HG03565 (cell line): ENCODE results near the gene CAMK1D.

Experiments
- ATAC-seq: cut with Tn5 transposase; IDR thresholded peaks from one replicate; pipeline ENCODE4 v1.9.1; 2021; ENCODE audit warnings: mild to moderate bottlenecking, moderate library complexity; ENCODE audit not compliant: unreplicated experiment

Gene CAMK1D

DNA sequence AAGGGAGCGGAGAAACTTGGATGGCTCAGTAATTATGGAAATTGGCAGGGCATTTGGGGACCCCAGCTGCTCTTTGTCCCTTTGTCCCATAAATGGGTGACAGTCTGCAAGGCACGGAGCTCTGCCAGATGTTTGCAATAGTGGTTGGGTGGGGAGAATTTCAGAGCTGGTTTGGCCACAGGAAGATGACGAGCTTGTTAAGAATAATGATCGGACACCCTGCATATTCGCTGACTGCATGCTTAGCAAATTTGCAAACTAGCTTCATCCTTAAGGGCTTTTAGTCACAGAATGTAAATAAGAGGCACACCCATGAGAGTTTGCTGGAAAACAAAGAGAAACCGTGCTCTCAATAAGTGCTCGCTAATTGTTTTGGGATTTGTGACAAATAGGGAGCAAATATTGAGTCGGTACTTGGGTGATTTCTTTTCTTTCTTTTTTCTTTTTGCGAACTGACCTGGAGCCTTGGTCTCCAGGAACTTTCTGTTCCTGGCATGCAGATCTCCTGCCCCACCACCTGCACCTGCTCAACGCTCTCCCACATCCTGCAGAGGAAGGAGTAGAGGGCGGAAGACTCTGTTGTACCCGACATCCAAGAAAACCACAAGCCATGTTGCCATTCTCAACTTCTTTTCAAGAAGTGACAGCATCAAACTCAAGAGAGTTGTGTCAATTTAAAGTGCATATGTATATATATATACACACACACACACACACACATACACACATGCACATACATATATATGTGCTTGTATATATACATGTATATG lies 238.9 kb downstream of the CAMK1D start:
- ATAC-seq: no peak

DNA sequence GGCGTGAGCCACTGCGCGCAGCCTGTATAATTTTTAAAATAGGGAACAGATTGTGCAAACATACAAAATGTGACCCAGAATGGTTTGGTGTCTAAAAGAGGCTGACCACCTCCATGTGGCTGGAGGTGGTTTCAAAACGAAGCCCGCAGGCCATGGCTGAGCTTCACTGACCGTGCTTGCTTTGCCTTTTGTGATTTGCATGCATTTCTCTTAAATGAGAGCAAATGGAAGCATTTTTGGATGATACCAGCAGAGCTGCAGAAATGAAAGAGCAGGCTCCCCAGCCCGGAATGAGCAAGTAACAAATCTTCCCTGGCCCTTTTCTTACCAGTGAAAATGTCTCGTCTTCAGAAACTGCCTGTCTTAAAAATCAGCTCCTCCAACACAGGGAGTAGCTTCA lies 239.9 kb downstream of the CAMK1D start:
- ATAC-seq: no peak

DNA sequence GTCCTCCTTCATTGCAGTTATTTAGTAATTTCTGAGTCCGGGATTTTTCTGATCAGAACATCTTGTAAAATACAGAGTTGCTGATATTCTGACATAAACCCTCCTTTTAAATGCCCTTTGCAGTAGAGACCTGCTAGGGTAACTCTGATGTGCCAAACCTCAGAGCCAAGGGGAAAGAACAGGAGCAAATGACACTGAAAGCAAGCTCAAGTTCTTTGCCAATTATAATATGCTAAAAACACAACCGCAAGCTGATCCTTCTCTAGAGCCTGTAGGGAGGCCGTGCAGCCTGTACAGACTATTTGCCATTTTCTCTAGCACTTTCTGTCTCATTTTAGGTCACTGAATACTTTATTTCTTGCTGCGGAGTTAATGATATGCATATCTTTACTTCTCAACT lies 240.4 kb downstream of the CAMK1D start:
- ATAC-seq: no peak

DNA sequence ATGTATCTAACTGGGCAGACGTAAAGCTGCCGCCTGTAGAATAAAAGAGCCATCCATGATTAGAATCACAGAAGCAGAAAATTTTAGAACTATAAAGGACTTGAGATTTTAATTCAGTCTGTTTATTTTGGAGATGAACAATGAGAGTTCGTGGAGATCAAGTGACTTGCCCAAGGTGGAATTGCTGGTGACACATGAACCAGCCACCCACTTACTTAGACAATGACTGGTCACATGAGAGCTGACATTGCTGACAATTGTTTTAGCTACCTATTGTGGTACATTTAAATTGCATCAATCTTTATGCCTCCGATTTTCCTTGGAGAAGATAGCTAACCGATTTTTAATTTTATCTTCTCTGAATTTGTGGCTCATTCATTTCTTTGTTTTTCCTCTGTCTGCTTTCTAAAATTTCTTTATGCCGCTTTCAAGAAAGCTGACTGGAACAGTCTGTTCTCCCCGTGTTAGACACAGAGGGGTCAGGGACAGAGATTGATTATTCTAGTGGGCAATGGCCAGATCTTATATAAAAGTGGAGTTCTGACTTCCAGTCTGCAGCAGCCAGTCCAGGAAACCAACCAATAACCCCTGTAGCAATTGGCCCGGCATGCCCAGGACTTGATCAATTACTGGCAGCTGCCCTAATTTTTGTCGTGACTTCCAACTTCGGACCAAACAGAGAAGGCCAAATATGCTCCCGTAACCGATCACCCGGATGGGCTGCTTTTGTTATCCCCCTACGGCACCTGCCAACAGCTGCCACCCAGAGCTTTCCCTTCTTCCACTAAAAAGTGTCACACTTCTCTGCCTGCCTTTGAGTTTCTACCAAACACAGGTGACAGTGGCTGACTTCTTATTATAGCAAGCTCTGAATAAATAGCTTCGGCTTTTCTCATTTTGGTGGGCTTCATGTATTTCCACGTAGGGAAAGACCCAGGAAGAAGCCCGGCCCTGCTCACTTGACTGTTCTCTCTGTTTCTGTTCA lies 241.6 kb downstream of the CAMK1D start:
- no peak for ATAC-seq

DNA sequence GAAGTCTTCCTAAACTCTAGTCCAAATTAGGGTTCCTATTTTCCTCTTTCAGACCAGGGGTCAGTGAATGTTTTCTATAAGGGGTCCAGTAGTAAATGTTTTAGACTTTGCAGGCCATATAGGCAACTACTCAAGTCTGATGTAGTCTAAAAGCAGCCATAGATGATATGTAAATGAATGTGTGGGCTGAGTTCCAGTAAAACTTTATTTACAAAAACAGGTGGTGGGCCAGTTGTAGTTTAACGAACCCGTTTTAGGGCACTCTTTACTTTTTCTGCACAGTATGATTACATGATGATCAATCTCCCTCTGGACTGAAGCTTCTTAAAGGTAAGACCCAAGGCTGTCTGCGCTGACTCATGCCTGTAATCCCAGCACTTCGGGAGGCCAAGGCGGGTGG lies 243.6 kb downstream of the CAMK1D start:
- no peak for ATAC-seq

DNA sequence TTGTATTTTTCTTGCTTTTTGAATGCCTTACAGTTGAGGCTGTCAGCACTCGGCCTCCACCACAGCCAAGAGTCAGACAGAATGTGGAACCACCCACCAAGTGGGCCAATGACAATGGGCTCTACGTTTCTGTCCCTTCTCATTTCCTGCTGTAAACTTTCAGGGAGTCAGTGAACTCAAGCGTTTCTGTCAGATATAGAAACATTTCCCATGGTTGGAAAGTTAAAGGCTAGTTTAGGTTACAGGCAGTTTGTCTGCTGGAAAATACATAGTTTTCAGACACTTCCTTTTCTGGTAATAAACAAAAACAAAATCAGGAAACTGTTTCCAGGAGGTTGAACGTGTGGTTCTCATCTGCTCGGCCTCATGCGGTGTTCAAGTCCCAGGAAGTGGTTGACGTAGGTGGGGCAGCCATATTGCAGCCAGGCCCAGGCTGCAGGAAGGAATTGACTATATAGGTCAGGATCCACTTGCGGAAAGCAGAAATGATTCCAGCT lies 245.1 kb downstream of the CAMK1D start:
- no peak for ATAC-seq

DNA sequence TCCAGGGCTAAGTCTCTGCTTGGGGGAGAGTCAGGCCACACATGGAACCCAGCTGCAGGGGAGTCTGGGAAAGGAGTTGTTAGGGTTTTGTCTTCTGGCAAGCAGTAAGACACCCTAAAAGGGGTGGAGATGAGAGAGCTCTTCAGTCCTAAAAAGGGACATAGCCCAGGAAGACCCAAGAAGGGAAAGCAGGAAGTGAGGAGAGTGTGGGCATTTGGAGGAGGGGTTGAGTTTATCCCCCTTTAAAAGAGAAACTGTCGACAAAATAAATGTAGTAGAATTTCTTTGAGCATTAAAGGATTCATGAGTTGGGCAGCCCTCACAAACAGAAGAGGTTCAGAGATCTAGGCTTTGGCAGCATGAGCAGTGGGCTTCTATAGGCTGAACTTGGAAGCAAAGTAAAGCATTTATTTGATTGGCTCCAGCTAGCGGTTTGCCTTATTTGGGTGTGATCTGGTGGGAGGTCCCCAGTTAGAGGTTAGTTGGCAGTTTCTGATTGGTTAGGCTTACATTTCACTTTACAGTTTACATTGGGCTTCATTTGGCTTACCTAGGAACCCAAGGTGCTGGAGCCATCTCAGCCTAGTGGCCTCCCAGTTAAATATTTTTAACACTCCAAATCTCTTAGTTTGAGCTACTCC lies 246.7 kb downstream of the CAMK1D start:
- no peak for ATAC-seq

DNA sequence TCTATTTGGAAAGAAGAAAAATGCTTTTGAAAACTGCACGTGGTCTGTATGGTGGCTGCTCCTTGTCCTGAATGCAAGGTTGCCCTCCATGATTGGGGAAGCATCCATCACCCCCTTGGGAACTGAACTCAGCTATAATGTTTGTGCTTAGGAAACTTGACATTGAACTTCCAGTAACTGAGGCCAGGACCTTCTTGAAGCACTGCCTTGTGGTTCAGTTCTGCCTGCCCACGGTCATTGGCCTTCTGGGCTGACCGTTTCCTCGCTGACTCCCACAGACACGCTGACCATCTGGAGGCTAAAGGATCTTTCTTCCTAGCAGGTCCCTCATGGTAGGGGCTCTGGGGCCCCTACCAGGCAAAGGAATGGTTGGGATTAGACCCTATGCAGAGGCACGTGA lies 247.8 kb downstream of the CAMK1D start:
- no peak for ATAC-seq

DNA sequence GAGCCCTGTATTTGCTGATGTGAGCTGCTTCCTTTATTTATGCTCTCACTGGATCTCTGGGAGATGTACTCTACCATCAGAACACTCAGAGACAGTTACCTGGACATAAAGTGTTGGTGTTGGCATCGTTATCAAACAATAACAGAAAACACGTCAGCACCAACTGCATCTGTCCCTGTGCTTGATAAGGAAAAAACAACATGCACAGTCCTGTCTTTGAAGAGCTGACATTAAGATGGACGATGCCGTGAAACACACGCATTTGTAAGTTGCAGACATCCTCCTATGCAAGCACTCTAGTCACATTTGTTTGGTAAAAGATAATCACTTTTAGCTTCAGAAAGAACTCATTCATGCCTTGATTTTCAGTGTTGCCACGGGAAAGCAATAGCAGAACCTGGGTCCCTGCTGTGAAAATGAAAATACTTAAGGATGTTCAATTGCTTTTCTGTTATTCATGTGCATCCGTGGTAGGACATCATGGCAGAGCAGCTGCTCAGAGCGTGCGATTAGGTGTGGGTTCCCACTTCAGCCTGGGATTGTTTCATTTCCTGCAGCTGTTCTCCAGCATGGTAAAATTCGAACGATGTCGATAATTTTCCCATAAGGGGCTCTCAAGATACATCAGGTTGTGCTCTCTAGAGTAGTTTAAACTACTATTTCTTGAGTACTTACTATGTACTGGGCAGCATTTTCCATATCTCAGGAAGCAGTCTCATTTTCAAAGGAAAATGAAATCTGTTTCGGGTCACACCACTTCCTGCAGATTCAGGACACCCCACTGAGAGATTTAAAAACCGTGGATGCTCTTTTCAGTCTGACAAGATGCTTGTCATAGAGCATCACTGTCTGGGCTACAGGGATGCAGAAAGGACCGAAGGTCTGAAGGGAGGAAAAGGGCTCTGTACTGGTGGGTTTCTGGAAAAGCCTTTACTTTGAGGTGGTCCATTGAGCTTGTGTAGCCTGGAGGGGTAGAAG lies 248.7 kb downstream of the CAMK1D start:
- no peak for ATAC-seq

DNA sequence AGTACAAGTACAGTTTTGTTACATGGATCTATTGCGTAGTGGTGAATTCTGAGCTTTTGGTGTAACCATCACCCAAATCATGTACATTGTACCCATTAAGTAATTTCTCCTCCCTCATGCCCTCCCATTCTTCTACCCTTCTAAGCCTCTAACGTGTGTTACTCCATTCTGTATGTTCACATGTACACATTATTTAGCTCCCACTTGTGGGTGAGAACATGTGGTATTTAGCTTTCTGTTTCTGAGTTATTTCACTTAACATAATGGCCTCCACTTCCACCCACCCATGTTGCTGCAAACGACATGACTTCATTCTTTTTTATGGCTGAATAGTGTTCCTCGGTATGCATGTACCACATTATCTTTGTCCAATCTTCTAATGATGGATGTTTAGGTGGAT lies 251.3 kb downstream of the CAMK1D start:
- no peak for ATAC-seq

DNA sequence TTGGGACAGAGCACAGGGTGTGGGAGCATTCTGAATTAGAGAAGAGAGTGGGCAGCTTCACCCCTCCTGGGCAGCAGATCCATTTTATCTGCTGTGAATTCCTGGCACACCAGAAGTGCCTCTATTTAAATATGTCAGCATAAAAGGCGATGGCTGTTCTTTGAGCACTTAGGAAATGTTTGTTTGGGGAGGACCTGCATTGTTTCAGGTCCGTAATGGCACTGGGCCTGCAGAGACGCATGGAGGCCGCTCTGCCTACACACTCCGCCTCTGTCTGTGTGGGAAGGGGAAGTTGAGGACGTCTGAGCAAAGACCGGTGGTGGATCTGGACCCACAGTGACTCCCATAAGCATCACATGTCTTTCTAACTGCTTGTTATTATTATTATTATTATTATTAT lies 253.2 kb downstream of the CAMK1D start:
- ATAC-seq: no peak

DNA sequence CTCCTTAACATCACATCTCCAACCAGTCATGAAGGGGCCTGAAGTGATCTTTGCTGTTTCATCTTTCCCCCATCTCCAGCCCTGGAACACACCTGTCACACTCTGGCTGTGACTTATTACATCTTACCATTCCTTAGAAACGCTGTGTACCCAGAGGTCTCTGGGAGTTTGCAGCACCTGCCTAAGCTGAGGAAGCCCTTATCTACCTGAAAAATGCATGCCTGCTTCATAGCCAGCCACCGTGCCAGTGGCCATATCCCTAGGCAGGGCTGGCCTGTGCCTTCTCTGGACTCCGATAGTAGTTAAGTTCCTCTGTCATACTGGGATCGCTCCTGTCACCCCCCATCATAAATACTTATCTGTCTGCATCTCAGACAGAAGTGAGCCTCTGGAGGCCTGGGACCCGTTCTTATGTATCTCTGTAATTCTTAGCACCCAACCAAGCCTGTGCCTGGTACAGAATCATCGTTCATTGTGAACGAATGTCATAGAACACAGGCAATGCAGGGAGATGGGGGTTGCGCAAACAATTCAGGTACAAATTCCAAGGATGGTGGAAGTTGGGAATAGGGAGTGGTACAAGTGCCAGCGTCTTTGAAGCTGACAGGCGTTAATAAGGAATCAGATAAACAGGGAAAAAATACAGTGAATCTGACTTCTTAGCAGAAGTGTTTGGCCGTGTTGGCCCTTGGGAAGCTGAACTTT lies 254.6 kb downstream of the CAMK1D start:
- ATAC-seq: no peak

DNA sequence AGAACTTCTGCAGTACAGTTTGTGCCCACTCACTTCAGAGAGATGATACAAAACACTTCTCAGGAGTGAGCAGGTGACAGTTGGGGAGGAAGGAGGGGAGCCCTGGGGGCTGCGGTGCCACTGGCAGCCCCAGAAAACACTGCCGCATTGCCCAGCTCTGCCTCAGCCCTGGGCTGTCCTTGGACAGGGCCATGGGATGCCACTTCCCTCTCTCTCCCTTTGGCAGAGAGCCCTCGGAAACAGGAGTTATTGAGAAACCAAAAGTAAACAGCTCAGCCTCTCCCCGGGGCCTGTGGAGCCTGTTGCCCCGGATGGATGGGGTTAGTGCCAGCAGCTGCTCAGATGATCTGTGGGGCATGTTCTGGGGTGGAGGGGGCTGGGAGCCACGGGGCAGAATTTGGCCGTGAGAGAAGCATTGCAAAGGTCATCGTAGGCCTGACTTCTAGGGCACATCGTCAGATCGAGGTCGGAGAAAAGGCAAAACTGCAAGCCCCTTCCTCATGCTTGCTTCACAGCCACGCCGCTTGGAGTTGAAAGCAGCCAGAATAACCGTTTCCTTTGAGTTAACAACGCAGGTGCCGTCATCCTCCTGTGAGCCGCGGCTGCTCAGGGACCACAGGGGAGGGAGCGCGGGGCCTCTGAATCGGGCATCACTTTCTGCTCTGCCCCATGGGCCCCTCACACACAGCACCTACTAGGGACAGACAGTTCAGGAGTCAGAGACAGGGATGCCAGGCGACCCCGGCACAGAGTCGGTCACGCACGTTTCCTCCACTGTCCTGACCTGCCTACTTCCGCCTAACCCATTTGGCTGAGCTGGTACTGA lies 256.4 kb downstream of the CAMK1D start:
- peak; percentile 50 for ATAC-seq

DNA sequence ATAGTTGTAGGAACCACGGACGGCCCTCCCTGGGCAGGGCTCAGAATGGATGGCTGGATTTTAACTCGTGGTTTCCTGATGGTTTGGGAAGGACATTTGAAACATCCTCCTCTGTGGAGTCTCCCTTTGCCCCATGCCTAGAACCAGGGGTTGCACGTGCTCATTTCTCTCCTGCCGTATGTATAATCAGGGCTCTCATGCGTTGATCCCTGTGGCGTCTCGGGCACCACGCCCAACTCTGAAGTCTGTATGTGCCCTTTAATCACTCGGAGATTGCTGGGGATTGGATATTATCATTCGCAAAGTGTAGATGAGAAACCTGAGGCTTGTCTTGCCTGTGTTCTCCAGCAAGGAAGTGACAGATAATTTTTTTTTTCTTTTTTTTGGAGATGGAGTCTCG lies 257.1 kb downstream of the CAMK1D start:
- no peak for ATAC-seq

DNA sequence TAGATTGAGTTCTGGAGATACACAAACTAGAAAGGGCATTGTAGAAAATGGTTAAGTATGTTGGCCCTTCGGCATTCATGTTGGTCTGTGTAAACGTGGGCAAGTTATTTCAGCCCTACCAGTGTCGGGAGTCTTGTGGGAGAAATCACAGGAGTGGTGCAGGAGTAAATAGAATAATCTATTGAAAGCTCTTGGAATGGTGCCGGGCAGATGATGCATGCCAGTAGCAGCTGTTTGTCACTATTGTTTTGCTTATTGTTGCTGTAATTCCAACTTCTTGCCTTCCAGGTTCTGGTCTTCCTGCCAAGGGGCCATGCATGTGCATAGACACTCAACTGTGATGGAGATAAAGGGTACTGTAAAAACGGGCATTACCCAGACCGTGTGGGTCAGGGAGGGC lies 259.4 kb downstream of the CAMK1D start:
- no peak for ATAC-seq

DNA sequence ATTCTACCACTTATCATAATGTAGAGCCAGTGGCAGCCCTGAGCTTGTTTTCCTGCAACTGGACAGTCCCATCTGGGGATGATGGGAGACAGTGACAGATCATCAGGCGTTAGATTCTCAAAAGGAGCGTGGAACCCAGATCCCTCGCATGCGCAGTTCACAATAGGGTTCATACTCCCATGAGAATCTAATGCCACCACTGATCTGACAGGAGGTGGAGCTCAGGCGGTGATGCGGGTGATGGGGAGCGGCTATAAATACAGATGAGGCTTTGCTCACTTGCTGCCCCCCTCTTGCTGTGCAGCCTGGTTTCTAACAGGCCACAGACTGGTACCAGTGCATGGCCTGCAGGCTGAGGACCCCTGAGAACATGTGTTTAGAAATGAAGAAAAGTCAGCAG lies 260.1 kb downstream of the CAMK1D start:
- ATAC-seq: no peak

DNA sequence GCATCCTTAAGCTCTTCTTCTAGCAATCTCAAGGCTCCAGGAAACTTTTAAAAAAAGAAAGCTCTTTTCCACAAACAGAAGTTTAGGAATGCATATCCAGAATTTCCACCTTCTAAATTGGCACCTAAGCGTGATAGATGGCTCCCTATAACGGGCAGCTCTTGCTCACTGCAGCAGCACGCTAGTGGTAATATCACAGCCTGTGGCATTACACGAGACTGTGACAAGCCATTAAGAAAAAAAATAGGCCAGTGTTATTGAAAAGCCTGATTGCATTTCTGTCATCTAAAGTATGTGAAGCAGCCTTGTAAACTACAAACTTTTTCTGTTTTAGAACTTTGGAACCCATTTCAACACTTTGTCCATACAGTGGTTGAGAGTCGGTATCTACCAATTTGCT lies 263.8 kb downstream of the CAMK1D start:
- ATAC-seq: no peak

DNA sequence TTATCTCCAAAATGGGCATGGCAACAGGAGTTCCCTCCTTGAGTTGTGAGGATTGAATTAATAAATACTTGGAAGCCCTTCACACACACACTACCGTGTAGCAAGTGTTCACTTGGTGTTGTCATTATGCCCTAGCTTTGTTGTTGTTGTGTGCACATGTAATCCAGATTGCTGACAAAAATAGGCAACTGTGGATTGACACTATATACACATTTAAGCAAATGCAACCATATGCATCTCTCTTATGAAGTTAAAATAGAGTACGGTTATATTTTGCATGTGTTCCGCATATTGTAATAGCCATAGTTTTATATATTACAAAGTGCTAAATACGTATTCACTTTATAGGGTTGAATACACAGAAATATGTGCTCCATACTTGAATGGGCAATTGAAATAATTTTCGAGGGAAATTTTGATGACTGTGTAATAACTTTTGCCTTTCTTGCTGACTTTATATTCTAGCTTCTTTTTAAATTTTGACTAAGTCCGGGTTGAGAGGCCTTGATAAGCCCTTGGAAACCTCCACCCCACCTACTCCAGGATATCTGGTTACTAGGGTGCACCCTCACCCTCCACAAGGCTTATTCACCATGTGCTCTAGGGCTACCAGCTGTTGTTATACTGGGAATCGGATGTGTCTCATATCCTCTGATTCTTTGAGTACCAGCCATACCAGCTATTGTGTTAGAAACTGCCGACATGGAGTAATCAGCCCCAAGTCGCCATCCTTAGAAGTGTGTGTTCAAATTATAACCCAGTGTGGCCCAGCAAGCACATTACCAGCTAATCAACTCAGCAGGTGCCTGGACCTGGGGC lies 265.0 kb downstream of the CAMK1D start:
- no peak for ATAC-seq
